WTC11 (cell line): ENCODE results near the gene GALNT18. TPM values are rescaled to one million over a fixed set of nuclear protein-coding genes. Genes with fewer than 3 reads are reported as not detected.

Source experiments
- ATAC-seq: fragments of 200-7000 bp; cut with Tn5 transposase; 2 replicates; pipeline ENCODE4 v1.10.0; 2021; ENCODE audit warnings: mild to moderate bottlenecking, moderate library complexity
- CTCF ChIA-PET: fragments of 300-600 bp; sonication (Branson Sonifier 250); formaldehyde crosslinking; loops from one replicate; lab custom pipeline; 2021; ENCODE audit warnings: antibody characterized with exemption; lab: Charles Lee
- POLR2A ChIA-PET: fragments of 350-600 bp; sonication (Branson Sonifier 250); formaldehyde crosslinking; loops from one replicate; lab custom pipeline; 2021; ENCODE audit warnings: antibody characterized with exemption; lab: Charles Lee
- DNase-seq: peaks from one replicate; pipeline ENCODE4 v3.0.0; 2021; ENCODE audit warnings: low spot score
- H3K27ac Mint-ChIP-seq: 2 replicates; pipeline ENCODE4 v1.8.0; 2021; ENCODE audit warnings: mixed read lengths
- H3K27me3 Mint-ChIP-seq: 2 replicates; pipeline ENCODE4 v1.8.0; 2021; ENCODE audit warnings: low read depth, mild to moderate bottlenecking, moderate library complexity, mixed read lengths
- H3K36me3 Mint-ChIP-seq: 2 replicates; pipeline ENCODE4 v1.8.0; 2021; ENCODE audit warnings: mixed read lengths
- H3K4me1 Mint-ChIP-seq: 2 replicates; pipeline ENCODE4 v1.8.0; 2022; ENCODE audit warnings: mixed read lengths
- H3K4me3 Mint-ChIP-seq: 2 replicates; pipeline ENCODE4 v1.8.0; 2021; ENCODE audit warnings: mild to moderate bottlenecking, moderate library complexity, mixed read lengths
- H3K9me3 Mint-ChIP-seq: 2 replicates; pipeline ENCODE4 v1.8.0; 2021; ENCODE audit warnings: mixed read lengths
- ATF2 ChIP-seq: sonication (generic); formaldehyde crosslinking; IDR thresholded peaks from 2 replicates; pipeline ENCODE4 v1.8.1; 2022; ENCODE audit warnings: low read depth, missing genetic modification reagents, borderline replicate concordance
- E2F5 ChIP-seq: sonication (generic); formaldehyde crosslinking; IDR thresholded peaks from 2 replicates; pipeline ENCODE4 v1.8.1; 2022; ENCODE audit warnings: mild to moderate bottlenecking, moderate library complexity, missing genetic modification reagents
- ELF4 ChIP-seq: sonication (generic); formaldehyde crosslinking; IDR thresholded peaks from 2 replicates; pipeline ENCODE4 v1.8.1; 2022; ENCODE audit warnings: low read depth, mild to moderate bottlenecking, moderate library complexity, missing genetic modification reagents
- EMX1 ChIP-seq: fragments of 250-450 bp; sonication (Bioruptor Pico); IDR thresholded peaks from 2 replicates; pipeline ENCODE4 v1.8.0; 2021; ENCODE audit warnings: mild to moderate bottlenecking
- ESRRA ChIP-seq: sonication (generic); formaldehyde crosslinking; IDR thresholded peaks from 2 replicates; pipeline ENCODE4 v1.8.1; 2022; ENCODE audit warnings: mild to moderate bottlenecking, missing genetic modification reagents, borderline replicate concordance
- GRHL2 ChIP-seq: fragments of 250-450 bp; sonication (Bioruptor Pico); IDR thresholded peaks from 2 replicates; pipeline ENCODE4 v1.8.0; 2022; ENCODE audit warnings: mild to moderate bottlenecking, moderate library complexity; ENCODE audit not compliant: insufficient replicate concordance, severe bottlenecking
- GTF2I ChIP-seq: fragments of 250-450 bp; sonication (Bioruptor Pico); conservative IDR thresholded peaks from 2 replicates; pipeline ENCODE4 v1.4.0; 2021; ENCODE audit warnings: mild to moderate bottlenecking
- JUN ChIP-seq: sonication (generic); formaldehyde crosslinking; IDR thresholded peaks from 2 replicates; pipeline ENCODE4 v1.8.0; 2023; ENCODE audit warnings: mild to moderate bottlenecking, missing genetic modification reagents
- NFE2L1 ChIP-seq: sonication (generic); formaldehyde crosslinking; IDR thresholded peaks from 2 replicates; pipeline ENCODE4 v1.8.1; 2023; ENCODE audit warnings: missing genetic modification reagents
- NR3C1 ChIP-seq: sonication (generic); formaldehyde crosslinking; conservative IDR thresholded peaks from 2 replicates; pipeline ENCODE4 v1.8.1; 2023; ENCODE audit warnings: low read depth, mild to moderate bottlenecking, missing genetic modification reagents
- RORB ChIP-seq: fragments of 250-450 bp; sonication (Bioruptor Pico); IDR thresholded peaks from 2 replicates; pipeline ENCODE4 v1.9.0; 2021; ENCODE audit warnings: mild to moderate bottlenecking
- SOX15 ChIP-seq: fragments of 250-450 bp; sonication (Bioruptor Pico); IDR thresholded peaks from 2 replicates; pipeline ENCODE4 v1.9.0; 2021; ENCODE audit warnings: mild to moderate bottlenecking
- TEAD4 ChIP-seq: sonication (generic); formaldehyde crosslinking; IDR thresholded peaks from 2 replicates; pipeline ENCODE4 v1.8.0; 2022; ENCODE audit warnings: mild to moderate bottlenecking, missing genetic modification reagents
- ZNF138 ChIP-seq: sonication (generic); formaldehyde crosslinking; conservative IDR thresholded peaks from 2 replicates; pipeline ENCODE4 v1.8.1; 2022; ENCODE audit warnings: mild to moderate bottlenecking, moderate library complexity, missing genetic modification reagents
- ZNF219 ChIP-seq: sonication (generic); formaldehyde crosslinking; IDR thresholded peaks from 2 replicates; pipeline ENCODE4 v1.8.0; 2023; ENCODE audit warnings: missing genetic modification reagents, mild to moderate bottlenecking, borderline replicate concordance
- ZNF232 ChIP-seq: sonication (generic); formaldehyde crosslinking; IDR thresholded peaks from 2 replicates; pipeline ENCODE4 v1.8.0; 2022; ENCODE audit warnings: mild to moderate bottlenecking, missing genetic modification reagents
- ZNF263 ChIP-seq: sonication (generic); formaldehyde crosslinking; IDR thresholded peaks from 2 replicates; pipeline ENCODE4 v1.8.1; 2022; ENCODE audit warnings: low read depth, mild to moderate bottlenecking, moderate library complexity, missing genetic modification reagents
- ZNF317 ChIP-seq: sonication (generic); formaldehyde crosslinking; IDR thresholded peaks from 2 replicates; pipeline ENCODE4 v1.8.1; 2023; ENCODE audit warnings: low read depth, mild to moderate bottlenecking, moderate library complexity, missing genetic modification reagents, borderline replicate concordance
- ZNF396 ChIP-seq: fragments of 250-450 bp; sonication (Bioruptor Pico); IDR thresholded peaks from 2 replicates; pipeline ENCODE4 v1.8.0; 2021; ENCODE audit warnings: mild to moderate bottlenecking, moderate library complexity, borderline replicate concordance
- ZNF423 ChIP-seq: fragments of 250-450 bp; sonication (Bioruptor Pico); IDR thresholded peaks from 2 replicates; pipeline ENCODE4 v2.1.2; 2022; ENCODE audit warnings: mild to moderate bottlenecking, moderate library complexity
- total RNA-seq: library from RNA; stranded (reverse); gene quantifications from 3 replicates; pipeline ENCODE4 v1.2.3, GENCODE V29; 2021
- TF ChIP-seq, protein P1 (sequence below): sonication (generic); formaldehyde crosslinking; IDR thresholded peaks from 2 replicates; pipeline ENCODE4 v1.8.1; 2023; ENCODE audit warnings: mild to moderate bottlenecking, missing genetic modification reagents, moderate library complexity
- TF ChIP-seq, protein P2 (sequence below): fragments of 250-450 bp; sonication (Bioruptor Pico); IDR thresholded peaks from 2 replicates; pipeline ENCODE4 v1.9.0; 2021; ENCODE audit warnings: mild to moderate bottlenecking
- TF ChIP-seq, protein P3 (sequence below): sonication (generic); formaldehyde crosslinking; IDR thresholded peaks from 2 replicates; pipeline ENCODE4 v1.8.0; 2022; ENCODE audit warnings: mild to moderate bottlenecking, missing genetic modification reagents
- TF ChIP-seq, protein P4 (sequence below): sonication (generic); formaldehyde crosslinking; IDR thresholded peaks from 2 replicates; pipeline ENCODE4 v1.8.0; 2023; ENCODE audit warnings: mild to moderate bottlenecking, missing genetic modification reagents

Gene GALNT18
- total RNA-seq, 1 experiment from 2014 or later, result 5.0 TPM

DNA sequence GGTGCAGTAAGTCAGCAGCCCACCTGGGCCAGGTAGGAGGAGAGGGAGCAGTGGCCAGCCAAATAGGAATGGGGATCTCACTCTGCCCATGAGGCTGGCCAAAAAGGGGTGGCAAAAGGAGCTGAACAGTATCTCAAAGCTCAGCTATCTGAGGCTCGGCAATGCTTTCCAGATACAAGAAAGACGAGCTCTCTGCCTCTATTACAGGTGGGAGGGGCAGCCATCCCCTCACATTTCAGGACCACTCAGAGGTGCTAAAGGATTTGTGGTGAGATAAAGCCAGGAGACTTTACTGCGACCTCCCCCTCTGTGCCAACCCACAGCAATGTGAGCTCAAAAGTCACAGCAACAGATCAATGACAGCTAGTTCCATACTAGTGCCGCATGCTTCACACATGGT, 42.1 kb upstream of the GALNT18 start:
- Mint-ChIP-seq H3K27ac (no peak overlapping the region), H3K27me3 (peaks cover 8% of the 10 kb centered on the region), H3K9me3 (peaks cover 21% of the 10 kb centered on the region), H3K36me3 (peaks cover 18% of the 10 kb centered on the region), H3K4me3 (no peak overlapping the region), H3K4me1 (peaks cover 34% of the 10 kb centered on the region)
- CTCF ChIA-PET, result interaction anchor here (0.8 to 0.9 kb wide), 2 partner anchors 123 to 135 kb away, joined by 3 read pairs; no protein-coding TSS in a partner anchor
- POLR2A ChIA-PET, result no interaction called here
- ATAC-seq (no peak), DNase-seq (no peak)
- TF ChIP-seq RORB (CRISPR knock-in tag) (no peak), GTF2I (no peak), ZNF317 (no peak), JUN (CRISPR knock-in tag) (no peak), ELF4 (no peak), ZNF219 (CRISPR knock-in tag) (no peak), SOX15 (CRISPR knock-in tag) (no peak), ZNF423 (CRISPR knock-in tag) (no peak), ZNF232 (no peak), NFE2L1 (CRISPR knock-in tag) (no peak), E2F5 (no peak), ATF2 (CRISPR knock-in tag) (no peak), GRHL2 (CRISPR knock-in tag) (no peak)

GRCh38 chr11:11662578-11662977, 40.8 kb upstream of the GALNT18 start:
- CTCF ChIA-PET, result no interaction called here
- Mint-ChIP-seq H3K27me3 (peaks cover 8% of the 10 kb centered on the region), H3K36me3 (peaks cover 18% of the 10 kb centered on the region), H3K27ac (no peak overlapping the region), H3K4me1 (peaks cover 34% of the 10 kb centered on the region), H3K9me3 (peaks cover 21% of the 10 kb centered on the region), H3K4me3 (no peak overlapping the region)
- no peak for TF ChIP-seq RORB (CRISPR knock-in tag)
- TF ChIP-seq ZNF138, result no peak
- no peak for TF ChIP-seq TEAD4 (CRISPR knock-in tag)
- POLR2A ChIA-PET, result no interaction called here
- ATAC-seq (no peak), DNase-seq (no peak)

GRCh38 chr11:11661326-11662040, 39.7 kb upstream of the GALNT18 start:
- Mint-ChIP-seq H3K27me3 (peaks cover 8% of the 10 kb centered on the region; the same call in 1 of the 2 replicates), H3K4me1 (peaks cover 34% of the 10 kb centered on the region), H3K36me3 (peaks cover 8% of the 10 kb centered on the region), H3K4me3 (no peak overlapping the region; the same call in 1 of the 2 replicates), H3K9me3 (peaks cover 10% of the 10 kb centered on the region), H3K27ac (peak overlapping the region; percentile 77; the same call in 1 of the 2 replicates)
- DNase-seq, result peak; percentile 19
- ChIA-PET CTCF (interaction anchor here (0.6 to 3.2 kb wide), 4 partner anchors 8 to 1466 kb away, joined by 3 to 8 read pairs (median 6); no protein-coding TSS in a partner anchor), POLR2A (no interaction called here)
- TF ChIP-seq ZNF263 (CRISPR knock-in tag) (no peak), ZNF396 (no peak), NR3C1 (CRISPR knock-in tag) (no peak), SOX15 (CRISPR knock-in tag) (no peak), EMX1 (no peak), ELF4 (no peak), ESRRA (no peak)
- TF ChIP-seq, protein P1, sequence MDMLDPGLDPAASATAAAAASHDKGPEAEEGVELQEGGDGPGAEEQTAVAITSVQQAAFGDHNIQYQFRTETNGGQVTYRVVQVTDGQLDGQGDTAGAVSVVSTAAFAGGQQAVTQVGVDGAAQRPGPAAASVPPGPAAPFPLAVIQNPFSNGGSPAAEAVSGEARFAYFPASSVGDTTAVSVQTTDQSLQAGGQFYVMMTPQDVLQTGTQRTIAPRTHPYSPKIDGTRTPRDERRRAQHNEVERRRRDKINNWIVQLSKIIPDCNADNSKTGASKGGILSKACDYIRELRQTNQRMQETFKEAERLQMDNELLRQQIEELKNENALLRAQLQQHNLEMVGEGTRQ (CRISPR knock-in tag), result no peak
- TF ChIP-seq, protein P2, sequence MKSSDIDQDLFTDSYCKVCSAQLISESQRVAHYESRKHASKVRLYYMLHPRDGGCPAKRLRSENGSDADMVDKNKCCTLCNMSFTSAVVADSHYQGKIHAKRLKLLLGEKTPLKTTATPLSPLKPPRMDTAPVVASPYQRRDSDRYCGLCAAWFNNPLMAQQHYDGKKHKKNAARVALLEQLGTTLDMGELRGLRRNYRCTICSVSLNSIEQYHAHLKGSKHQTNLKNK (CRISPR knock-in tag), result no peak
- TF ChIP-seq, protein P3, sequence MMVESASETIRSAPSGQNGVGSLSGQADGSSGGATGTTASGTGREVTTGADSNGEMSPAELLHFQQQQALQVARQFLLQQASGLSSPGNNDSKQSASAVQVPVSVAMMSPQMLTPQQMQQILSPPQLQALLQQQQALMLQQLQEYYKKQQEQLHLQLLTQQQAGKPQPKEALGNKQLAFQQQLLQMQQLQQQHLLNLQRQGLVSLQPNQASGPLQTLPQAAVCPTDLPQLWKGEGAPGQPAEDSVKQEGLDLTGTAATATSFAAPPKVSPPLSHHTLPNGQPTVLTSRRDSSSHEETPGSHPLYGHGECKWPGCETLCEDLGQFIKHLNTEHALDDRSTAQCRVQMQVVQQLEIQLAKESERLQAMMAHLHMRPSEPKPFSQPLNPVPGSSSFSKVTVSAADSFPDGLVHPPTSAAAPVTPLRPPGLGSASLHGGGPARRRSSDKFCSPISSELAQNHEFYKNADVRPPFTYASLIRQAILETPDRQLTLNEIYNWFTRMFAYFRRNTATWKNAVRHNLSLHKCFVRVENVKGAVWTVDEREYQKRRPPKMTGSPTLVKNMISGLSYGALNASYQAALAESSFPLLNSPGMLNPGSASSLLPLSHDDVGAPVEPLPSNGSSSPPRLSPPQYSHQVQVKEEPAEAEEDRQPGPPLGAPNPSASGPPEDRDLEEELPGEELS, result no peak
- TF ChIP-seq, protein P4, sequence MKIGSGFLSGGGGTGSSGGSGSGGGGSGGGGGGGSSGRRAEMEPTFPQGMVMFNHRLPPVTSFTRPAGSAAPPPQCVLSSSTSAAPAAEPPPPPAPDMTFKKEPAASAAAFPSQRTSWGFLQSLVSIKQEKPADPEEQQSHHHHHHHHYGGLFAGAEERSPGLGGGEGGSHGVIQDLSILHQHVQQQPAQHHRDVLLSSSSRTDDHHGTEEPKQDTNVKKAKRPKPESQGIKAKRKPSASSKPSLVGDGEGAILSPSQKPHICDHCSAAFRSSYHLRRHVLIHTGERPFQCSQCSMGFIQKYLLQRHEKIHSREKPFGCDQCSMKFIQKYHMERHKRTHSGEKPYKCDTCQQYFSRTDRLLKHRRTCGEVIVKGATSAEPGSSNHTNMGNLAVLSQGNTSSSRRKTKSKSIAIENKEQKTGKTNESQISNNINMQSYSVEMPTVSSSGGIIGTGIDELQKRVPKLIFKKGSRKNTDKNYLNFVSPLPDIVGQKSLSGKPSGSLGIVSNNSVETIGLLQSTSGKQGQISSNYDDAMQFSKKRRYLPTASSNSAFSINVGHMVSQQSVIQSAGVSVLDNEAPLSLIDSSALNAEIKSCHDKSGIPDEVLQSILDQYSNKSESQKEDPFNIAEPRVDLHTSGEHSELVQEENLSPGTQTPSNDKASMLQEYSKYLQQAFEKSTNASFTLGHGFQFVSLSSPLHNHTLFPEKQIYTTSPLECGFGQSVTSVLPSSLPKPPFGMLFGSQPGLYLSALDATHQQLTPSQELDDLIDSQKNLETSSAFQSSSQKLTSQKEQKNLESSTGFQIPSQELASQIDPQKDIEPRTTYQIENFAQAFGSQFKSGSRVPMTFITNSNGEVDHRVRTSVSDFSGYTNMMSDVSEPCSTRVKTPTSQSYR (CRISPR knock-in tag), result no peak
- ATAC-seq, result peak; percentile 57
